Epithelial cell of proximal tubule (primary cell): ENCODE measurements around the gene EFCAB11. TPM values are rescaled to one million over a fixed set of nuclear protein-coding genes. Genes with fewer than 3 reads are reported as not detected.

Experiments used
- DNase-seq: peaks from one replicate; pipeline ENCODE4 v3.0.0-alpha.2; 2011; ENCODE audit warnings: low read depth
- H3K4me3 ChIP-seq: 2 replicates; pipeline ENCODE4 v1.5.1; 2011; ENCODE audit warnings: low read depth, mild to moderate bottlenecking, low read length
- CTCF ChIP-seq: conservative IDR thresholded peaks from 2 replicates; pipeline ENCODE4 v1.5.1; 2012; ENCODE audit warnings: low read depth, mild to moderate bottlenecking, low read length
- total RNA-seq: library from RNA; depleted of rRNA; stranded (reverse); fragments of >200 nt; gene quantifications from 2 replicates; pipeline ENCODE4 v1.2.3, GENCODE V29; 2015

EFCAB11 gene
- total RNA-seq, 1 donor from 2014 or later, result 17.4 TPM

GRCh38 chr14:89908712-89909450 is 45.6 kb downstream of the EFCAB11 start:
- DNase-seq, result no peak
- no peak for TF ChIP-seq CTCF
- no peak overlapping the region for H3K4me3 ChIP-seq

- no peak overlapping the region for H3K4me3 ChIP-seq
- no peak for DNase-seq
- TF ChIP-seq CTCF, result no peak
Observed at GRCh38 chr14:89907655-89908054, 46.9 kb downstream of the EFCAB11 start.

GRCh38 chr14:89906000-89906399 is 48.5 kb downstream of the EFCAB11 start:
- no peak for TF ChIP-seq CTCF
- no peak overlapping the region for H3K4me3 ChIP-seq
- no peak for DNase-seq

- H3K4me3 ChIP-seq, result no peak overlapping the region
- no peak for DNase-seq
- no peak for TF ChIP-seq CTCF
Observed at GRCh38 chr14:89903340-89903952, 51.1 kb downstream of the EFCAB11 start.

- H3K4me3 ChIP-seq, result no peak overlapping the region
- no peak for TF ChIP-seq CTCF
- no peak for DNase-seq
Observed at GRCh38 chr14:89902881-89903280, 51.6 kb downstream of the EFCAB11 start.

- TF ChIP-seq CTCF, result no peak
- no peak for DNase-seq
- no peak overlapping the region for H3K4me3 ChIP-seq
Observed at GRCh38 chr14:89900802-89901201, 53.7 kb downstream of the EFCAB11 start.
